Stimulated activated CD4-positive, alpha-beta T cell treated with anti-CD3 and anti-CD28 coated beads, TNF-alpha, amount 100 ng/mL, for 4 hours (primary cell): ENCODE data around the gene NUB1.
A peak's percentile ranks its signal among the peaks of the same experiment; 100 is the strongest.

Experiments
- DNase-seq, 3 experiments: peaks; one replicate each; pipeline ENCODE4 v3.0.0-alpha.2; 2020; ENCODE audit warnings: low read depth in 3 of 3

The NUB1 gene

GRCh38 chr7:151377406-151377805 lies 35.8 kb downstream of the NUB1 start:
- no peak for DNase-seq

GRCh38 chr7:151378011-151378410 lies 36.4 kb downstream of the NUB1 start:
- DNase-seq = no peak

GRCh38 chr7:151378496-151379192 lies 37.0 kb downstream of the NUB1 start:
- no peak for DNase-seq

GRCh38 chr7:151379193-151379520 lies 37.5 kb downstream of the NUB1 start:
- no peak for DNase-seq

GRCh38 chr7:151379534-151380198 lies 38.1 kb downstream of the NUB1 start:
- DNase-seq = no peak

GRCh38 chr7:151380199-151381097 lies 38.8 kb downstream of the NUB1 start:
- DNase-seq = no peak

GRCh38 chr7:151381098-151381347 lies 39.4 kb downstream of the NUB1 start:
- no peak for DNase-seq

- DNase-seq = peak; percentile 19 to 33 (median 20)
Observed at GRCh38 chr7:151381348-151382078, 39.9 kb downstream of the NUB1 start.

GRCh38 chr7:151382079-151382885 lies 40.7 kb downstream of the NUB1 start:
- DNase-seq = no peak

GRCh38 chr7:151383638-151384351 lies 42.2 kb downstream of the NUB1 start:
- DNase-seq = no peak

GRCh38 chr7:151384352-151384697 lies 42.7 kb downstream of the NUB1 start:
- DNase-seq = no peak

GRCh38 chr7:151384776-151385625 lies 43.4 kb downstream of the NUB1 start:
- no peak for DNase-seq

GRCh38 chr7:151385626-151386300 lies 44.2 kb downstream of the NUB1 start:
- DNase-seq = no peak

GRCh38 chr7:151386301-151387160 lies 44.9 kb downstream of the NUB1 start:
- no peak for DNase-seq

- no peak for DNase-seq
Observed at GRCh38 chr7:151387161-151388006, 45.8 kb downstream of the NUB1 start.

GRCh38 chr7:151388007-151388297 lies 46.3 kb downstream of the NUB1 start:
- DNase-seq = no peak

- DNase-seq = no peak
Observed at GRCh38 chr7:151388430-151388829, 46.8 kb downstream of the NUB1 start.
